Inferior parietal cortex (tissue), 1 donor: ENCODE data around the gene SMOC2.

Experiments
- DNase-seq: peaks from one replicate; pipeline ENCODE4 v3.0.0-alpha.2; 2016; ENCODE audit errors: extremely low spot score

The SMOC2 gene

GRCh38 chr6:168415098-168415992, 25.6 kb upstream of the SMOC2 start:
- DNase-seq = no peak

- DNase-seq = no peak
Measured at GRCh38 chr6:168415993-168416530, 24.9 kb upstream of the SMOC2 start.

GRCh38 chr6:168416531-168416930, 24.5 kb upstream of the SMOC2 start:
- no peak for DNase-seq

GRCh38 chr6:168417191-168417590, 23.8 kb upstream of the SMOC2 start:
- DNase-seq = no peak

- DNase-seq = no peak
Measured at GRCh38 chr6:168417679-168418557, 23.1 kb upstream of the SMOC2 start.

GRCh38 chr6:168418711-168419121, 22.3 kb upstream of the SMOC2 start:
- peak; percentile 5 for DNase-seq

- DNase-seq = no peak
Measured at GRCh38 chr6:168419569-168419968, 21.4 kb upstream of the SMOC2 start.

- no peak for DNase-seq
Measured at GRCh38 chr6:168420084-168420483, 20.9 kb upstream of the SMOC2 start.

- DNase-seq = no peak
Measured at GRCh38 chr6:168420706-168421105, 20.3 kb upstream of the SMOC2 start.

- no peak for DNase-seq
Measured at GRCh38 chr6:168427184-168427583, 13.8 kb upstream of the SMOC2 start.

GRCh38 chr6:168428052-168428826, 12.7 kb upstream of the SMOC2 start:
- DNase-seq = no peak

GRCh38 chr6:168428863-168429262, 12.1 kb upstream of the SMOC2 start:
- DNase-seq = no peak

GRCh38 chr6:168432196-168432595, 8.8 kb upstream of the SMOC2 start:
- DNase-seq = no peak

GRCh38 chr6:168433898-168434297, 7.1 kb upstream of the SMOC2 start:
- no peak for DNase-seq

GRCh38 chr6:168434505-168434904, 6.5 kb upstream of the SMOC2 start:
- no peak for DNase-seq

GRCh38 chr6:168437751-168438150, 3.2 kb upstream of the SMOC2 start:
- no peak for DNase-seq

GRCh38 chr6:168438783-168439520, 2.0 kb upstream of the SMOC2 start:
- no peak for DNase-seq

- no peak for DNase-seq
Measured at GRCh38 chr6:168439794-168440450, 1.1 kb upstream of the SMOC2 start.

- no peak for DNase-seq
Measured at GRCh38 chr6:168441434-168442391, 729 bp downstream of the SMOC2 start.
